NCI-H510A (cell line): ENCODE data around the gene SCNN1B.
"Not testable (repeated sequence)": the region's sequence is repeated elsewhere in the genome, so short reads cannot be mapped to it uniquely, and the experiment has no call there.

Experiments
- DNase-seq: peaks from one replicate; lab custom pipeline; 2025; lab: John Stamatoyannopoulos, UW

Gene SCNN1B

GRCh38 chr16:23355106-23355670 is 53.1 kb downstream of the SCNN1B start:
- DNase-seq, result no peak

GRCh38 chr16:23356941-23357340 is 54.8 kb downstream of the SCNN1B start:
- DNase-seq, result no peak

- peak; percentile 63 for DNase-seq
Measured at GRCh38 chr16:23357761-23358290, 55.7 kb downstream of the SCNN1B start.

GRCh38 chr16:23359092-23359760 is 57.1 kb downstream of the SCNN1B start:
- DNase-seq, result no peak

- peak; percentile 78 for DNase-seq
Measured at GRCh38 chr16:23362460-23363317, 60.6 kb downstream of the SCNN1B start.

- no peak for DNase-seq
Measured at GRCh38 chr16:23365602-23366240, 63.6 kb downstream of the SCNN1B start.

- DNase-seq, result not testable (repeated sequence)
Measured at GRCh38 chr16:23366341-23366740, 64.2 kb downstream of the SCNN1B start.

- DNase-seq, result no peak
Measured at GRCh38 chr16:23367564-23367963, 65.5 kb downstream of the SCNN1B start.

- DNase-seq, result no peak
Measured at GRCh38 chr16:23367988-23368387, 65.9 kb downstream of the SCNN1B start.

GRCh38 chr16:23368469-23368868 is 66.4 kb downstream of the SCNN1B start:
- no peak for DNase-seq

- no peak for DNase-seq
Measured at GRCh38 chr16:23369416-23369815, 67.3 kb downstream of the SCNN1B start.

GRCh38 chr16:23371368-23371767 is 69.3 kb downstream of the SCNN1B start:
- DNase-seq, result no peak

- DNase-seq, result no peak
Measured at GRCh38 chr16:23373436-23374219, 71.5 kb downstream of the SCNN1B start.

GRCh38 chr16:23374721-23375510 is 72.8 kb downstream of the SCNN1B start:
- DNase-seq, result peak; percentile 58

- DNase-seq, result no peak
Measured at GRCh38 chr16:23375643-23376042, 73.5 kb downstream of the SCNN1B start.

- DNase-seq, result no peak
Measured at GRCh38 chr16:23377071-23377931, 75.2 kb downstream of the SCNN1B start.

GRCh38 chr16:23378256-23378655 is 76.2 kb downstream of the SCNN1B start:
- DNase-seq, result no peak

- no peak for DNase-seq
Measured at GRCh38 chr16:23378921-23379320, 76.8 kb downstream of the SCNN1B start.

- no peak for DNase-seq
Measured at GRCh38 chr16:23379707-23380106, 77.6 kb downstream of the SCNN1B start.

GRCh38 chr16:23380501-23380951 is 78.4 kb downstream of the SCNN1B start:
- DNase-seq, result no peak
